Esophagus squamous epithelium (tissue), 5 donors: Measurements from ENCODE around the gene UBE2I. TPM values are rescaled to one million over a fixed set of nuclear protein-coding genes. Genes with fewer than 3 reads are reported as not detected.

Experiments
- DNase-seq: peaks from one replicate; lab custom pipeline; 2025; lab: John Stamatoyannopoulos, UW
- H3K27ac ChIP-seq, 4 donors: fragments of 200-600 bp; sonication (generic); one replicate each; pipeline ENCODE4 v1.5.1; 2016 to 2019; ENCODE audit warnings: mild to moderate bottlenecking in 1 of 4
- H3K27me3 ChIP-seq, 4 donors: fragments of 200-600 bp; sonication (generic); 1 replicate in 3 of 4; 2 replicates in 1 of 4; pipeline versions ENCODE4 v1.5.1 to v1.6.0; 2017 to 2021; ENCODE audit warnings: antibody characterized with exemption in 1 of 4
- H3K36me3 ChIP-seq, 3 donors: fragments of 200-600 bp; sonication (generic); one replicate each; pipeline ENCODE4 v1.5.1; 2016 to 2019
- H3K4me1 ChIP-seq, 3 donors: fragments of 200-600 bp; sonication (generic); one replicate each; pipeline ENCODE4 v1.5.1; 2017 to 2019
- H3K4me3 ChIP-seq, 4 donors: fragments of 200-600 bp; sonication (generic); 1 replicate in 3 of 4; 2 replicates in 1 of 4; pipeline ENCODE4 v1.5.1; 2016 to 2019; ENCODE audit warnings: mild to moderate bottlenecking in 2 of 4, moderate library complexity in 1 of 4
- H3K9me3 ChIP-seq, 3 donors: fragments of 200-600 bp; sonication (generic); one replicate each; pipeline ENCODE4 v1.5.1; 2016 to 2019
- CTCF ChIP-seq, 6 experiments: fragments of 450-650 bp in 4 of 6; fragments of 200-600 bp in 2 of 6; sonication (generic) in 2 of 6; IDR thresholded peaks; one replicate each; pipeline ENCODE4 v1.5.1; 2016 to 2019; ENCODE audit warnings: antibody characterized with exemption in 6 of 6, mild to moderate bottlenecking in 4 of 6, moderate library complexity in 4 of 6
- POLR2A ChIP-seq, 4 donors: fragments of 450-650 bp; IDR thresholded peaks; one replicate each; pipeline ENCODE4 v1.6.1; 2017; ENCODE audit warnings: antibody characterized with exemption in 4 of 4, mild to moderate bottlenecking in 4 of 4, moderate library complexity in 3 of 4
- WGBS, 2 donors: methylation state at CpG; one replicate each; pipeline ENCODE4 v1.1.5; 2018; 5-methylcytosine and 5-hydroxymethylcytosine counted together
- intact Hi-C: fragments of 100-400 bp; cut with DNase I; formaldehyde crosslinking; loops from one replicate; pipeline ENCODE4 v1.15.0; 2022
- total RNA-seq, 4 donors: library from RNA; depleted of rRNA; stranded (reverse); fragments of >200 nt; gene quantifications; one replicate each; pipeline ENCODE4 v1.1.0, GENCODE V29; 2016
- donor health status: DM: yes; HTN: yes; CAD: no.

The UBE2I gene
- total RNA-seq, 4 donors from 2014 or later, result 31.8 to 88.1 (median 76.3) TPM

- peaks cover 29 to 70% (median 32%) of the 10 kb centered on the region in 3 donors for H3K4me1 ChIP-seq
- no peak for TF ChIP-seq CTCF (IDR thresholded peaks at IDR 0.05)
- TF ChIP-seq POLR2A (IDR thresholded peaks at IDR 0.05), result no peak
- H3K36me3 ChIP-seq, result peaks cover 4 to 30% (median 9%) of the 10 kb centered on the region in 3 donors
- H3K27me3 ChIP-seq, result no peaks in the 10 kb centered on the region
- intact Hi-C loops, result no loop called here
- H3K4me3 ChIP-seq, result peak overlapping the region in 1 of 4 donors; percentile 6
- H3K9me3 ChIP-seq, result no peaks in the 10 kb centered on the region
- DNase-seq, result no peak
- peak overlapping the region in 2 of 4 donors; percentile 30 to 46 for H3K27ac ChIP-seq
- no CpG with 5 or more reads among the region's 29 CpGs for WGBS, 2 donors
Measured at GRCh38 chr16:1347962-1348361, 38.5 kb downstream of the UBE2I start.

GRCh38 chr16:1348441-1348840 lies 39.0 kb downstream of the UBE2I start:
- Histone ChIP-seq H3K36me3 (peaks cover 4 to 30% (median 9%) of the 10 kb centered on the region in 3 donors), H3K4me3 (no peak overlapping the region), H3K27me3 (no peaks in the 10 kb centered on the region), H3K9me3 (no peaks in the 10 kb centered on the region), H3K4me1 (peaks cover 28 to 70% (median 30%) of the 10 kb centered on the region in 3 donors), H3K27ac (no peak overlapping the region)
- intact Hi-C loops, result no loop called here
- no peak for TF ChIP-seq POLR2A (IDR thresholded peaks at IDR 0.05)
- TF ChIP-seq CTCF (IDR thresholded peaks at IDR 0.05), result no peak
- WGBS, 2 donors, result 91% methylated on average over 8 of the region's 15 CpGs; no CpG with 5 or more reads in 1 of the 2 donors
- no peak for DNase-seq

GRCh38 chr16:1348926-1349325 lies 39.5 kb downstream of the UBE2I start:
- no peak for TF ChIP-seq CTCF (IDR thresholded peaks at IDR 0.05)
- TF ChIP-seq POLR2A (IDR thresholded peaks at IDR 0.05), result no peak
- H3K9me3 ChIP-seq, result no peaks in the 10 kb centered on the region
- DNase-seq, result no peak
- no peak overlapping the region for H3K4me3 ChIP-seq
- WGBS, 2 donors, result 78 to 88% methylated on average over 4 to 6 of the region's 14 CpGs
- peaks cover 23 to 70% (median 27%) of the 10 kb centered on the region in 3 donors for H3K4me1 ChIP-seq
- no peaks in the 10 kb centered on the region for H3K27me3 ChIP-seq
- intact Hi-C loops, result no loop called here
- H3K36me3 ChIP-seq, result peaks cover 4 to 30% (median 9%) of the 10 kb centered on the region in 3 donors
- no peak overlapping the region for H3K27ac ChIP-seq

GRCh38 chr16:1349351-1349750 lies 39.9 kb downstream of the UBE2I start:
- H3K27ac ChIP-seq, result no peak overlapping the region
- WGBS, 2 donors, result 84 to 85% methylated on average over 14 to 15 of the region's 16 CpGs
- DNase-seq, result no peak
- TF ChIP-seq POLR2A (IDR thresholded peaks at IDR 0.05) (no peak), CTCF (IDR thresholded peaks at IDR 0.05) (no peak)
- no peaks in the 10 kb centered on the region for H3K27me3 ChIP-seq
- no peak overlapping the region for H3K4me3 ChIP-seq
- peaks cover 22 to 70% (median 27%) of the 10 kb centered on the region in 3 donors for H3K4me1 ChIP-seq
- peaks cover 4 to 30% (median 9%) of the 10 kb centered on the region in 3 donors for H3K36me3 ChIP-seq
- no peaks in the 10 kb centered on the region for H3K9me3 ChIP-seq
- intact Hi-C loops, result no loop called here

GRCh38 chr16:1349951-1350350 lies 40.5 kb downstream of the UBE2I start:
- Histone ChIP-seq H3K4me1 (peaks cover 22 to 75% (median 27%) of the 10 kb centered on the region in 3 donors), H3K27me3 (no peaks in the 10 kb centered on the region), H3K9me3 (no peaks in the 10 kb centered on the region), H3K27ac (no peak overlapping the region), H3K36me3 (peaks cover 4 to 30% (median 9%) of the 10 kb centered on the region in 3 donors), H3K4me3 (no peak overlapping the region)
- no peak for DNase-seq
- WGBS, 2 donors, result 91 to 100% methylated on average over 6 to 9 of the region's 17 CpGs
- intact Hi-C loops, result no loop called here
- TF ChIP-seq POLR2A (IDR thresholded peaks at IDR 0.05) (no peak), CTCF (IDR thresholded peaks at IDR 0.05) (no peak)
